AG10803 (cell line): ENCODE data around the gene SLC3A2.

Source experiments
- DNase-seq: peaks from one replicate; pipeline ENCODE4 v3.0.0; 2010; ENCODE audit warnings: low read depth
- H3K4me3 ChIP-seq: 2 replicates; pipeline ENCODE4 v1.5.1; 2011; ENCODE audit warnings: mild to moderate bottlenecking, low read length, control low read depth
- TF ChIP-seq, protein P1 (sequence below): conservative IDR thresholded peaks from 2 replicates; pipeline ENCODE4 v1.5.1; 2011; ENCODE audit warnings: mild to moderate bottlenecking, low read length, control low read depth, inconsistent platforms

Gene SLC3A2

GRCh38 chr11:62909107-62909894, 28.6 kb downstream of the SLC3A2 start:
- no peak overlapping the region for H3K4me3 ChIP-seq
- TF ChIP-seq, protein P1, sequence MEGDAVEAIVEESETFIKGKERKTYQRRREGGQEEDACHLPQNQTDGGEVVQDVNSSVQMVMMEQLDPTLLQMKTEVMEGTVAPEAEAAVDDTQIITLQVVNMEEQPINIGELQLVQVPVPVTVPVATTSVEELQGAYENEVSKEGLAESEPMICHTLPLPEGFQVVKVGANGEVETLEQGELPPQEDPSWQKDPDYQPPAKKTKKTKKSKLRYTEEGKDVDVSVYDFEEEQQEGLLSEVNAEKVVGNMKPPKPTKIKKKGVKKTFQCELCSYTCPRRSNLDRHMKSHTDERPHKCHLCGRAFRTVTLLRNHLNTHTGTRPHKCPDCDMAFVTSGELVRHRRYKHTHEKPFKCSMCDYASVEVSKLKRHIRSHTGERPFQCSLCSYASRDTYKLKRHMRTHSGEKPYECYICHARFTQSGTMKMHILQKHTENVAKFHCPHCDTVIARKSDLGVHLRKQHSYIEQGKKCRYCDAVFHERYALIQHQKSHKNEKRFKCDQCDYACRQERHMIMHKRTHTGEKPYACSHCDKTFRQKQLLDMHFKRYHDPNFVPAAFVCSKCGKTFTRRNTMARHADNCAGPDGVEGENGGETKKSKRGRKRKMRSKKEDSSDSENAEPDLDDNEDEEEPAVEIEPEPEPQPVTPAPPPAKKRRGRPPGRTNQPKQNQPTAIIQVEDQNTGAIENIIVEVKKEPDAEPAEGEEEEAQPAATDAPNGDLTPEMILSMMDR = peak; percentile 51
- peak; percentile 54 for DNase-seq

DNA sequence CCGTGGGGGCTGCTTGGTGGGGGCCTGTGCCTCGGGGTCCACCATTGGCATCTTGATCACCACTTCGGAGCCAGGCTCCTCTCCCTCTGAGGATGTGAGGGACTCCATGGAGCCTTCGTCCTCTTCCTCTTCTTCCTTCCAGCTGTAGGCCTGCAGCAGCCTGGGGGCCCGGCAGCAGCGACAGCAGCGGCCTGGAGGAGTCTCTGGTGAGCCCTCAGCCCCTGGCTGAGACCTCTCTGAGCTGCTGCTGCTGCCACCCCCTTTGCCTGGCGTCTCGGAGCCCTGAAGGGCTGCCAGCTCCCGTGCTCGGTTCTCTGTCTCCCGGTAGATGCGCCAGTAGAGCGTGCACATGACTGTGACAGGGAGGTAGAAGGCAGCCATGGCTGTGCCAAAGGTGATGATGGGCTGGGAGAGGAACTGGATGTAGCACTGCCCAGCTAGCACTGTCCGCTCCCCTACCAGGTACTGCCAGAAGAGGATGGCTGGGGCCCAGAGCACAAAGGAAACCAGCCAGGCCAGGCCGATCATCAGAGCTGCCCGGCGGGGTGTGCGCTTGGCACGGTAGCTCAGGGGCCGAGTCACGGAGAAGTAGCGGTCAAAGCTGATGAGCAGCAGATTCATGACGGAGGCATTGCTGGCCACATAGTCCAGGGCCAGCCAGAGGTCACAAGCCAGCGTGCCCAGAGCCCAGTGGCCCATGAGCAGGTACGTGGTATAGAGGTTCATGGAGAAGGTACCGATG, 29.6 kb downstream of the SLC3A2 start:
- no peak overlapping the region for H3K4me3 ChIP-seq
- TF ChIP-seq, protein P1 = no peak
- no peak for DNase-seq

DNA sequence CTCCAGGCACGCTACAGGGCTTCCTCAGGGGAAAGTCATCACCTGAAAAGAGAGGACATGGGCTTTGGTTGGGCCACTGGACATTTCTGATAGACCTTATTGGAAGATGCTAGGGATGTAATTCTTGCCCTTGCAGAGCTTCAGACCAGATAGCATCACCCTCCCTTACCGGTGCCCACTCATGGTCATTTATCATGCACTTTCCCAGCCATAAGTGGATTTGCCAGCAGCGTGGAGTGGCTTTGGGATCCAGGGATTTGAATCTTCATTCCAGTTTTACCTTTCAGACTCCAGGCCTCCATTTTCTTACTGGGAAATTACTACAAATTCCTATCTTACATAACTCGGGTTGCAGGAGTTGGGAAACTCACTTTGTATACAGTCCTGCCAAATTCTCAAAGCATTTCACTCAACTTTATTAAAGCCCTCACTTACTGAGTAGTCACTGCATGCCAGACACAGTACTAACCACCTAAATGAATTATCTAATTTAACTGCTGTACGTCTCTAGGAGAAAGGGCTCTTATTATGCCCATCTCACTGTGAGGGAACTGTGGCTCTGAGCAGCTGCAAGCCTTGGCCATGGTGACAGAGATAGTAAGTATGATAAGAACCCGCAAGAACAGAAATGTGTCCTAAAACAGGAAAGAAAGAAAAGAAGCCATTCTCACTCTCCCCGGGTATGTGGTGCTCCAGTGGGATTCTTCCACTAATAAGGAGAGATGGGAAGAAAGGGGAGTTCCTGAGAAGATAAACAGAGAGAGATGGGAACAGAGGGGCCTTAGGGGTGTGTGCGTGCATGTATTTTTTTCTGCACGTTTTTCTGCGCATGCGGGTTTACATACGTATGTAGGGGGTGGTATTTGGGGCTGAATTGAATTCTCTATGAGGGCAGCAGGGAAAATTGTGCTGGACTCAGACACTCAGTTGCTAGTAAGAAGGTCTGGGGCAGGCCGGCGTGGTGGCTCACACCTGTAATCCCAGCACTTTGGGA, 30.7 kb downstream of the SLC3A2 start:
- DNase-seq = peak; percentile 36
- TF ChIP-seq, protein P1 = no peak
- no peak overlapping the region for H3K4me3 ChIP-seq

GRCh38 chr11:62912268-62912667, 31.6 kb downstream of the SLC3A2 start:
- TF ChIP-seq, protein P1 = no peak
- DNase-seq = no peak
- H3K4me3 ChIP-seq = no peak overlapping the region

GRCh38 chr11:62914416-62914815, 33.7 kb downstream of the SLC3A2 start:
- no peak overlapping the region for H3K4me3 ChIP-seq
- TF ChIP-seq, protein P1 = no peak
- DNase-seq = no peak

DNA sequence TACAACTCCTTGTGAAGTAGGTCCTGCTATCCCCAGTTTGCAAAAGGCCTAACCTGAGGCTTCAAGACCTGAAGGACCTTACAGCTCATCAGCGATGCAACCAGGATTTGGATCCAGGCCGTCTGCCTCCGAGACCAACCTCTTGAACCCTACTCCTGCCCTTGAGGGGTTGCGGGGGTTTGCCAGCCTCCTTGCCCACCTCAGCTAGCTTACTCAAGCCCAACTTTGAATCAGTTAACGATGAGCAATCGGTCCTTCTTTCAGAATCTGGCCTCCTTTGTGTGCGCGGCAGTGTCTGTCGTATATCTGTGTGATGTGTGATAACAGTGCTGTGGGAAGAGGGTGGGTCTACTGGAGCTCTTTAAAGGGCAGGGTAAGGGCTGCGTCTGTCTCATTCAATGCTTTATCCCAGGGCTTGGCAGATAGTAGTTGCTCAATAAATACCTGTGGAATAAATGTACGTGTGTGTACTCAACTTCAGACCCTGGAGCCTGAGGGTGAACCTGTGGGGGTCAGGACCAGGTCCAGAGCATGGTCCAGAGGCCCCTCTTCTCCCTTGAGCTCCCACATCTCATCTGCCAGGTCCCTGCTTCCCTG, 37.3 kb downstream of the SLC3A2 start:
- H3K4me3 ChIP-seq = no peak overlapping the region
- no peak for DNase-seq
- TF ChIP-seq, protein P1 = no peak
